ENCODE measurements around the gene POLD1. TPM values are rescaled to one million over a fixed set of nuclear protein-coding genes. Genes with fewer than 3 reads are reported as not detected.

POLD1 gene
- total RNA-seq, 1 donor from 2014 or later, result 16.2 TPM

GRCh38 chr19:50418176-50419021, 34.3 kb downstream of the POLD1 start, which contains the start of gene SPIB:
Gene SPIB, plus strand, starts transcription at chr19:50418938. Its CDS starts 25 bp downstream, at chr19:50418963.
- no peak for DNase-seq (ENCODE audit: low spot score)

- DNase-seq (ENCODE audit: low spot score), result no peak
Measured at GRCh38 chr19:50419022-50419579, 35.0 kb downstream of the POLD1 start.

GRCh38 chr19:50419580-50420035, 35.5 kb downstream of the POLD1 start:
- DNase-seq (ENCODE audit: low spot score), result no peak

- no peak for DNase-seq (ENCODE audit: low spot score)
Measured at GRCh38 chr19:50420127-50420526, 36.0 kb downstream of the POLD1 start.

- no peak for DNase-seq (ENCODE audit: low spot score)
Measured at GRCh38 chr19:50420808-50421207, 36.7 kb downstream of the POLD1 start.

- no peak for DNase-seq (ENCODE audit: low spot score)
Measured at GRCh38 chr19:50422397-50423278, 38.5 kb downstream of the POLD1 start.

- DNase-seq (ENCODE audit: low spot score), result no peak
Measured at GRCh38 chr19:50423279-50424113, 39.3 kb downstream of the POLD1 start.

- DNase-seq (ENCODE audit: low spot score), result no peak
Measured at GRCh38 chr19:50425581-50425980, 41.4 kb downstream of the POLD1 start.

GRCh38 chr19:50427318-50427925, 43.3 kb downstream of the POLD1 start:
- no peak for DNase-seq (ENCODE audit: low spot score)

- DNase-seq (ENCODE audit: low spot score), result peak; percentile 88
Measured at GRCh38 chr19:50427997-50428425, 43.9 kb downstream of the POLD1 start.

- DNase-seq (ENCODE audit: low spot score), result no peak
Measured at GRCh38 chr19:50428772-50429463, 44.8 kb downstream of the POLD1 start.

GRCh38 chr19:50430888-50431342, 46.8 kb downstream of the POLD1 start:
- no peak for DNase-seq (ENCODE audit: low spot score)

GRCh38 chr19:50431343-50432220, 47.4 kb downstream of the POLD1 start:
- peak; percentile 87 for DNase-seq (ENCODE audit: low spot score)

GRCh38 chr19:50432221-50433028, 48.3 kb downstream of the POLD1 start, which contains the start of gene MYBPC2:
Gene MYBPC2, plus strand, starts transcription at chr19:50432892. Its CDS starts 62 bp downstream, at chr19:50432954.
- no peak for DNase-seq (ENCODE audit: low spot score)

GRCh38 chr19:50433201-50434180, 49.3 kb downstream of the POLD1 start:
- DNase-seq (ENCODE audit: low spot score), result no peak

GRCh38 chr19:50434525-50434924, 50.4 kb downstream of the POLD1 start:
- no peak for DNase-seq (ENCODE audit: low spot score)

- DNase-seq (ENCODE audit: low spot score), result no peak
Measured at GRCh38 chr19:50435221-50435620, 51.1 kb downstream of the POLD1 start.

Data from mucosa of gallbladder (tissue), 1 donor.